HepG2 (cell line): Measurements from ENCODE around the gene RHBDD2. TPM values are rescaled to one million over a fixed set of nuclear protein-coding genes. Genes with fewer than 3 reads are reported as not detected.
A peak's percentile ranks its signal among the peaks of the same experiment; 100 is the strongest.

Source experiments
- ATAC-seq: fragments of 200-7000 bp; cut with Tn5 transposase; 3 replicates; pipeline ENCODE4 v1.9.1; 2020; ENCODE audit warnings: mild to moderate bottlenecking, moderate library complexity
- BruUV-seq: library from RNA; stranded (reverse); fragments of 400-500 nt; replicated peaks from 2 replicates; lab custom pipeline; 2021; lab: Mats Ljungman, UMichigan
- CTCF ChIA-PET: fragments of 300-600 bp; formaldehyde crosslinking; extraction: SDS; loops from one replicate; lab custom pipeline; 2021; ENCODE audit warnings: low total read pairs, inconsistent platforms, low intra/inter-chr PET ratio; lab: Yijun Ruan, JAX
- POLR2A ChIA-PET: fragments of 350-600 bp; sonication (Branson Sonifier 250); formaldehyde crosslinking; loops from one replicate; lab custom pipeline; 2020; ENCODE audit warnings: antibody characterized with exemption, inconsistent platforms; lab: Yijun Ruan, JAX
- DNase-seq: peaks from one replicate; pipeline ENCODE4 v3.0.0-alpha.2; 2015; ENCODE audit warnings: low spot score
- FAIRE-seq: peaks from 3 replicates; lab custom pipeline; 2011; peaks lifted over from hg19 to GRCh38; lab: Jason Lieb, UNC
- H2AFZ ChIP-seq: one replicate; pipeline ENCODE4 v1.6.1; 2011; ENCODE audit warnings: low read length, inconsistent platforms
- H3K27ac ChIP-seq: fragments of 300-600 bp; 3 replicates; pipeline ENCODE4 v1.8.0; 2011; ENCODE audit warnings: mixed run types, mild to moderate bottlenecking, mixed read lengths, low read length, inconsistent platforms; ENCODE audit not compliant: insufficient read depth; ENCODE audit errors: extremely low read length
- H3K27me3 ChIP-seq, 2 experiments: fragments of 200-600 bp in 1 of 2; 2 replicates in 1 of 2; 3 replicates in 1 of 2; pipeline versions ENCODE4 v1.6.0 to v1.8.0; 2011; ENCODE audit warnings: low read length in 2 of 2, mild to moderate bottlenecking in 2 of 2, moderate library complexity in 2 of 2, inconsistent platforms in 1 of 2; ENCODE audit not compliant: insufficient read depth in 2 of 2, control insufficient read depth in 1 of 2
- H3K36me3 ChIP-seq, 2 experiments: fragments of 200-600 bp in 1 of 2; replicated peaks in 1 of 2; 2 replicates in 1 of 2; 3 replicates in 1 of 2; pipeline versions ENCODE4 v1.5.1 to v1.8.0; 2011; ENCODE audit warnings: low read length in 2 of 2, inconsistent platforms in 1 of 2; ENCODE audit not compliant: insufficient read depth in 2 of 2, control insufficient read depth in 1 of 2
- H3K4me1 ChIP-seq: 2 replicates; pipeline ENCODE4 v1.5.1; 2012; ENCODE audit warnings: low read length, inconsistent platforms; ENCODE audit not compliant: insufficient read depth
- H3K4me2 ChIP-seq: 2 replicates; pipeline ENCODE4 v1.6.0; 2011; ENCODE audit warnings: low read depth, low read length, inconsistent platforms
- H3K4me3 ChIP-seq, 3 experiments: fragments of 200-600 bp in 1 of 3; sonication (generic), shearing (Covaris generic) in 1 of 3; replicated peaks in 1 of 3; 2 replicates each; pipeline ENCODE4 v1.5.1; 2011 to 2016; ENCODE audit warnings: low read length in 3 of 3, inconsistent platforms in 2 of 3, low read depth in 2 of 3, mild to moderate bottlenecking in 2 of 3, control low read depth in 1 of 3, mixed read lengths in 1 of 3; ENCODE audit not compliant: insufficient read depth in 1 of 3
- H3K79me2 ChIP-seq: one replicate; pipeline ENCODE4 v1.6.1; 2011; ENCODE audit warnings: low read length, inconsistent platforms; ENCODE audit not compliant: insufficient read depth
- H3K9ac ChIP-seq: 2 replicates; pipeline ENCODE4 v1.6.0; 2011; ENCODE audit warnings: mild to moderate bottlenecking, low read depth, low read length, inconsistent platforms; ENCODE audit not compliant: insufficient read depth
- H3K9me3 ChIP-seq: 2 replicates; pipeline ENCODE4 v1.5.1; 2012; ENCODE audit warnings: mild to moderate bottlenecking, low read length
- H4K20me1 ChIP-seq: 2 replicates; pipeline ENCODE4 v1.6.0; 2011; ENCODE audit warnings: inconsistent platforms, mild to moderate bottlenecking, low read length, moderate library complexity; ENCODE audit not compliant: insufficient read depth
- POLR2AphosphoS2 ChIP-seq: IDR thresholded peaks from 2 replicates; pipeline ENCODE4 v1.6.1; 2011; ENCODE audit warnings: low read depth, low read length, improper control_type of control experiment
- RBFOX2 ChIP-seq: fragments of 200-400 bp; formaldehyde crosslinking; IDR thresholded peaks from 2 replicates; pipeline ENCODE4 v1.6.1; 2017; ENCODE audit warnings: low read depth, mild to moderate bottlenecking, low read length
- ZBTB21 ChIP-seq: sonication (generic); formaldehyde crosslinking; IDR thresholded peaks from 2 replicates; pipeline ENCODE4 v1.4.0; 2020; ENCODE audit warnings: missing genetic modification reagents
- ZNF121 ChIP-seq: sonication (generic); formaldehyde crosslinking; IDR thresholded peaks from 2 replicates; pipeline ENCODE4 v1.5.0; 2020; ENCODE audit warnings: mild to moderate bottlenecking, missing genetic modification reagents
- ZNF276 ChIP-seq: sonication (generic); formaldehyde crosslinking; IDR thresholded peaks from 2 replicates; pipeline ENCODE4 v1.4.0; 2020; ENCODE audit warnings: mild to moderate bottlenecking, low read depth, missing genetic modification reagents
- WGBS: methylation state at CpG from one replicate; pipeline ENCODE4 v1.1.6; 2017; ENCODE audit warnings: low lambda C conversion rate; 5-methylcytosine and 5-hydroxymethylcytosine counted together
- in situ Hi-C: cut with HindIII; loops from 2 replicates; pipeline ENCODE4 v1.10.0; 2017; ENCODE audit warnings: low pct_unique_long_range_greater_than_20kb; ENCODE audit not compliant: extremely low pct_ligation_motif_present
- intact Hi-C: fragments of 100-400 bp; cut with micrococcal nuclease; formaldehyde crosslinking; loops from one replicate; pipeline ENCODE4 v1.10.0; 2022; ENCODE audit not compliant: unreplicated experiment
- polyA plus RNA-seq, 8 experiments: library from polyadenylated mRNA; depleted of rRNA in 3 of 8; stranded (reverse) in 7 of 8; unstranded in 1 of 8; fragments of >200 nt; fragmentation: Illumina TruSeq in 4 of 8; extraction: Trizol in 4 of 8; gene quantifications; 2 replicates each; pipeline versions ENCODE4 v1.2.1 to v1.2.3, GENCODE V29; 2011 to 2016; ENCODE audit warnings: low read depth in 4 of 8, missing spikeins in 1 of 8, mixed read lengths in 1 of 8; ENCODE audit not compliant: insufficient read depth in 1 of 8
- total RNA-seq, 5 experiments: library from RNA; depleted of rRNA; stranded (reverse); fragments of >200 nt; fragmentation: Illumina TruSeq; extraction: Trizol; gene quantifications; 2 replicates each; pipeline ENCODE4 v1.2.3, GENCODE V29; 2016; ENCODE audit warnings: low read depth in 1 of 5

The RHBDD2 gene
- total and polyA plus RNA-seq, 2 of the 13 experiments (the other 11 are each of a cell fraction or from before 2014, with no cell fraction given) = 23.1 to 26.4 TPM

- TF ChIP-seq POLR2AphosphoS2 = peak; percentile 33; the same call in 1 of the 2 replicates
- TF ChIP-seq ZNF276 = no peak
Measured at GRCh38 chr7:75924889-75925288, 46.1 kb downstream of the RHBDD2 start (continued).

- in situ Hi-C loops = no loop called here
- POLR2A ChIA-PET = interaction anchor here (1.0 to 3.5 kb wide), 5 partner anchors 10 to 20 kb away, joined by 3 to 41 read pairs (median 5); partner anchors contain the start of gene POR
- Histone ChIP-seq H3K9ac (0 out of 2 replicates have a peak overlapping the region, but pooled peaks have one; percentile 0), H3K79me2 (peaks cover 95% of the 10 kb centered on the region), H3K27ac (peak overlapping the region; percentile 63), H3K4me2 (no peak overlapping the region), H3K9me3 (no peaks in the 10 kb centered on the region), H4K20me1 (peaks cover 86% of the 10 kb centered on the region), H2AFZ (no peak overlapping the region), H3K4me1 (peaks cover 66% of the 10 kb centered on the region), H3K27me3 (no peaks in the 10 kb centered on the region), H3K4me3 (no peak overlapping the region), H3K36me3 (peaks cover 13 to 58% of the 10 kb centered on the region in 2 experiments; a peak in 4 of 5 replicates)
- intact Hi-C loops = no loop called here
- DNase-seq (no peak), FAIRE-seq (no peak), ATAC-seq (no peak)
- CTCF ChIA-PET = no interaction called here
- no TSS peak for BruUV-seq
- TF ChIP-seq RBFOX2 (0 out of 2 replicates have a peak, but pooled peaks have one; percentile 23), ZBTB21 (CRISPR knock-in tag) (no peak), ZNF121 (peak; percentile 92)
- WGBS = 88% methylated on average over 10 of the region's 10 CpGs
Measured at GRCh38 chr7:75925717-75926435, 47.0 kb downstream of the RHBDD2 start.
